ENCODE results near the gene CBX8.

The CBX8 gene

GRCh38 chr17:79796763-79797491 is at the start of gene CBX8:
Gene CBX8 (minus strand): TSS chr17:79797077. CDS start chr17:79796998, 79 bp downstream.
- peak; percentile 99 for DNase-seq

DNA sequence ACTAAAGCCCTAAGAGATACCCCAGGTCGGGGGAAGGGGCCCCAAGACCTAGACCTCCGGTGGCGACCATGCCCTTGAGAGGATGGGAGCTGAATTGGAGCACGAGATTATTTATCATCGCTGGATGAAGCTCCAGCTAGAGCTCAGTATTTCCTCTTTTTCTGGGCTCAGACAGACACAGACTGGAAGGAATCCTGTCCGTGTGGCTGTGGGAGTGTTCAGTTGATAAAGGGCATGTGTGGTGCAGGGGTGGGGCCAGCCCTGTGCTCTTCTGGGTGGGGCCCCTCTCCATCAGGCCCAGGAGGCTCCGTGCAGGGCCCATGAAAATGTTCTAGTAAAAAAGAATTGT is 48.7 kb upstream of the CBX8 start:
- no peak for DNase-seq

DNA sequence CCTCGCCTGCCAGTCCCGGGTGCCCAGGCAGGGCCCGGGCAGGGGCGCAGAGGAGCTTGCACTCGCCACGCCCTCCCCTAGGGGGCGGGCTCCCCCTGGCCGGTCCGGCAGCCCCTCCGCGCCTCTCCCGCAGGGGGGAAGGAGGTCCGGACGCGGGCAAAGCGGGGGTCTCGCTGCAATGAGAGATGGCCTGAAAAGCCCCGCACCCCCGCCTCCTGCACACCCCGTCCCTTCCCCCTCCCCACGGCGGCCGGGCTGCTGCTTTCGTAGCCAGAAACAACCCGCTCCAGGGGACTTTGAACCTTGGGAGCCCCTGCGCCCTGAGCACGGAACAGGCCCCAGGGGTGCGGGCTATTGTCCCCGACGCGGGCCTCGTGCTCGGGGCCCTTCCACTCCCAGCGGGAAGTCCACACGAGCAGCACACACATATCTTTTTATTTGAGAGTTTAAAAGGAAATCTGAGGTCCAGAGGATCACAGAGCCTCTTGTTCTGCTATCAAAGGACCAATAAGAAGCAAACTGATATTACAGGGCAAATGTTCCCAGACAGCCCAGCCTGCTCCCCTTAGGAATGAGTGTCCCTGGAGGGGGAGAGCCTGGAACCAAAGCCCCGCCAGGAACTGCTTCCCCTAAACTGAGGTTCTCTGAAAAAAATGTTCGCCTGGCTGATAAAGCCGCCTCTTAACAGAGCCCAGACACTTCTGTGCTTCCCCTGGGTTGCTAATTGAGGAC is 48.2 kb upstream of the CBX8 start:
- DNase-seq, result peak; percentile 15

- no peak for DNase-seq
Observed at GRCh38 chr17:79843816-79844800, 47.2 kb upstream of the CBX8 start.

DNA sequence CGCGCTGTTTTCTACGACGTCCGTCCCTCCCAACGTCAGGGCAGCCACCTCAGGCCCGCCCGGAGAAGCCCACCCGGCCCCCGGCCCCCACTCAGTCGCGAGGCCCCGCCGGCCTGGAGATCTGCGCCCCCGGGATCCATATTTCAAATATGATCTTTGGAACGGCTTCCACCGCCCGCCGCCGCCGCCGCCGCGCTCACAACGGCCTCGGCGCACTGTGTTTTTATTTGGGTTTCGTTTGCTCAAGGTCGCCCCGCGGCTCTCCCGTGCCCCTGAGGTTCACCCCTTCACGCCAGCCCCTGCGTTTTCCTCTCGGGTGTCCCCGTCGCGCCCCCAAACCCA is 46.6 kb upstream of the CBX8 start:
- no peak for DNase-seq

GRCh38 chr17:79842656-79843473 is 46.0 kb upstream of the CBX8 start:
- peak; percentile 12 for DNase-seq

DNA sequence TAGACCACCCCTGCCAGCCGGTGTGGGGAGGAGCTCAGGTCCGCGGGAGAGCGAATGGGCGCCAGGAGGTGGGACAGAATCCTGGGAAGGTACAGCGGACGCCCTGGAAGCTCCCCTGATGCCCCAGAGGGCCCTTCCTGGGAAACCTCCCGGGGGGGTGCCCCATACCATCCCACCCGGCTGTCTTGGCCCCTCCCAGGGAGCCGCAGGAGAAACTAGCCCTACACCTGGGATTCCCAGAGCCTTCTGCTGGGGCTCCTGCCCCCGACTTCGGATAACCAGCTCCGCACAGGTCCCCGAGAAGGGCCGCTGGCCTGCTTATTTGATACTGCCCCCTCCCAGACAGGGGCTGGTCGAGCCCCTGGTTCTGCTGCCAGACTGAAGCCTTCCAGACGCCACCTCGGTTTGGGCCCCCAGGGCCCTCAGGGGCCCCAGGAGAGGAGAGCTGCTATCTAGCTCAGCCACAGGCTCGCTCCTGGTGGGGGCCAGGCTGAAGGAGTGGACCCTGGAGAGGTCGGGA is 45.3 kb upstream of the CBX8 start:
- no peak for DNase-seq

DNA sequence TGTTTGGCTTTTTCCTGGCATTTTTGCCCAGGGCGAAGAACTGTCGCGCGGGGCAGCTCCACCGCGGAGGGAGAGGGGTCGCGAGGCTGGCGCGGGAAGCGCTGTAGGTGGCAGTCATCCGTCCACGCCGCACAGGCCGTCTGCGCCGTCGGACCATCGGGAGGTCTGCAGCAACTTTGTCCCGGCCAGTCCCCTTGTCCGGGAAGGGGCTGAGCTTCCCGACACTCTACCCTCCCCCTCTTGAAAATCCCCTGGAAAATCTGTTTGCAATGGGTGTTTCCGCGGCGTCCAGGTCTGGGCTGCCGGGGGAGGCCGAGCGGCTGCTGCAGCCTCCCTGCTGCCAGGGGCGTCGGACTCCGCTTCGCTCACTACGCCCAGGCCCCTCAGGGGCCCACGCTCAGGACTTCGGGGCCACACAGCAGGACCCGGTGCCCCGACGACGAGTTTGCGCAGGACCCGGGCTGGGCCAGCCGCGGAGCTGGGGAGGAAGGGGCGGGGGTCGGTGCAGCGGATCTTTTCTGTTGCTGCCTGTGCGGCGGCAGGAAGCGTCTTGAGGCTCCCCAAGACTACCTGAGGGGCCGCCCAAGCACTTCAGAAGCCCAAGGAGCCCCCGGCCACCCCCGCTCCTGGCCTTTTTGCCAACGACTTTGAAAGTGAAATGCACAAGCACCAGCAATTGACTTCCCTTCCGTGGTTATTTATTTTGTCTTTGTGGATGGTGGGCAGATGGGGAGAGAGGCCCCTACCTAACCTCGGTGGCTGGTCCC is 44.7 kb upstream of the CBX8 start:
- no peak for DNase-seq

GRCh38 chr17:79840989-79841286 is 44.1 kb upstream of the CBX8 start:
- DNase-seq, result no peak

- peak; percentile 11 for DNase-seq
Observed at GRCh38 chr17:79840269-79840988, 43.6 kb upstream of the CBX8 start.

- DNase-seq, result peak; percentile 89
Observed at GRCh38 chr17:79839356-79840268, 42.7 kb upstream of the CBX8 start, which contains the start of gene CBX4. Gene CBX4 (minus strand): TSS chr17:79839440. CDS start chr17:79839251, 189 bp downstream.

DNA sequence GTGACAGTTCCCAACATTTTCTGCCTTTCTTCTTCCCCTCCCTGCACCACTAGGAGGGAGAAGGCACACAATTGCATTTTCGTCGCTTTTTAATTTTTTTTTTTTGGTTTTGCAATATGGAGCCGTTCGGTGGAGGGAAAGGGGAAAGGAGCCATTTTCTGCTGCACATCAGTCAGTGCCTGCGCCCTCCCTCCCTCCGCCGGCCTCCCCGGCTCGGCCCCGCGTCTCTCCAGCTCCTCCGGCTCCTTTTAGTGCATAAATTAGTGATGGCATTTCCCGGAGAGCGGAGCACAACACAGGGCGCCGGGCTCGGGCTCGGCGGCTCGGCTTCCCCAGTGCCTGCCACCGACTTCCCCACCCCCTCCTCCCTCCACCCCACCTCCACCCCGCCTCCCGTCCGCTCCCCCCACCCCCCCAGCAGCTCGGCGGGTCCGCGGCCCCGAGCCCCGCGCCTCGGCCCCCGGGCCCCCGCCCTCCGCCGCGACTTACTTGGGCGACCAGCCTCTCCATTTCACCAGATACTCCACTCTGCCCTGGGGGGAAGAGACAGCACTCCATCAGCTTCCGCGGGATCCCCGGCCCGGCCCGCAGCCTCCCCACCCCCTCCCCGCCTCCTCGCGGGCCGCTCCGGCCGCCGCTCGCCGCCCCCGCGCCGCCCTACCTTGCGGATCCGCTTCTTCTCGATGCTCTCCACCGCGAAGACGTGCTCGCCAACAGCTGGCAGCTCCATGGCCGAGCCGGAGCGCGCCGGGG is 41.8 kb upstream of the CBX8 start:
- DNase-seq, result peak; percentile 51

GRCh38 chr17:79837888-79838521 is 41.1 kb upstream of the CBX8 start:
- peak; percentile 38 for DNase-seq

DNA sequence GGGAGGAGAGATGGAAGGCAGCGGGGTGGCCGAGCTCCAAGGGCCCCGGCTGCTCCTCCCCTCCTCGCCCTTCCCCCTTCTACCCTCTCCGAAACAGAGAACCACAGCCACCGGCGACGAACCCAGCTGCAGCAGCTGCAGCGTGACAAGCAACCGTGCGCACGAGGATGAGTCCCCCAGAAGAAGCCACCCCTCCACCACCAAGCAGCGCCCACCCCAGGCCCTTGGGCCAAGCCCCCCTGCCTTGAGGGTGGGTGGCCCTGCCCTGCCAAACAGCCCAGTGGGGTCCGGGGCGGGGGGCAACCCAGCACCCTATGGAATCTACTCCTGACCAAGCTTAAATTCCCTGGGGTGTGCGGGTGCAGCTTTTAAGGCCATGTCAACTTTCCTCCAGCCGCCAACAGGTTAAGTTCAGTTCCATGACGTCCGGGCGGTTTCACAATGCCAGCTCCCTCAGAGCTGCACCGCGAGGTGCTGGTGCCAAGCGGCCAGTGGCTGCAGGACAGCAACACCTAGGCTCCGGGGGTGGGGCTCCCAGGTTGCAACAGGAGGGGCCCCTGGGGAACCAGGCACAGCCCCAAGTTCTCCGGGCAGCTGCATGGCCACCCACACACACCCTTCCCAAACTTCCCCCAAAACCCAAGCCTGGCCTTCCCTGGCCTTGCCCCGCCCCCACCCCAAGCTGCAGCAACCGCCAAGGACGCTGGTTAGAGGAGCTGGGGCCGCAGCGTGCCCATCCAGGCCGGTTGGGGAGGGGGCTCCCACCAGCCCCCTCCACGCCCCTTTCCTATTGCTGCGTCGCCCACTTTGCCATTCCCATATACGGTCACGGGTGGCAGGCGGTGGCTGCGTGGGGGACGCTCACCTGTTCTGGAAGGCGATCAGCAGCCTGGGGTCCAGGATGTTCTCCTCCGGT is 40.4 kb upstream of the CBX8 start:
- peak; percentile 17 for DNase-seq

DNA sequence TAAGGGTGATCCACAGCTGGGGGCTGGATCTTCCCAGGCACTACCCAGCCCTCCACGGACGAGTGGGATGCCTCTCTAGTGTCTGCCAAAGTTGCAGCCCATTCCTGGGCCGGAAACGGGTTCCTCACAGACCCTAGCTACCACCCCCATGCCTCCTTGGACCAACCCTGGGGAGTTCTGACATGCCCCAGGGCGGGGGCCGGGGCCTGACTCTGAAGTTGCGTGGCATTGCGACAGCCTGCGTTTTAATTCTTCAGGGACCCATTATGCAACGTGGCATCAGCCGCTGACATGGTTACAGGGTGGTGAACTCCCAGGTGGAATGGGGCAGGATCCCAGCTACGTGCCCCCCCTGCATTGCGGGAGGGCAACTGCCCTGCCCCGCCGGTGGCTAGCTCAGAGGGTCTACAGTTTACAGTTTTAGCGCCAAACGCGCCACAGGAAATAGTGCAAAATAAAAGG is 39.7 kb upstream of the CBX8 start:
- DNase-seq, result no peak

DNA sequence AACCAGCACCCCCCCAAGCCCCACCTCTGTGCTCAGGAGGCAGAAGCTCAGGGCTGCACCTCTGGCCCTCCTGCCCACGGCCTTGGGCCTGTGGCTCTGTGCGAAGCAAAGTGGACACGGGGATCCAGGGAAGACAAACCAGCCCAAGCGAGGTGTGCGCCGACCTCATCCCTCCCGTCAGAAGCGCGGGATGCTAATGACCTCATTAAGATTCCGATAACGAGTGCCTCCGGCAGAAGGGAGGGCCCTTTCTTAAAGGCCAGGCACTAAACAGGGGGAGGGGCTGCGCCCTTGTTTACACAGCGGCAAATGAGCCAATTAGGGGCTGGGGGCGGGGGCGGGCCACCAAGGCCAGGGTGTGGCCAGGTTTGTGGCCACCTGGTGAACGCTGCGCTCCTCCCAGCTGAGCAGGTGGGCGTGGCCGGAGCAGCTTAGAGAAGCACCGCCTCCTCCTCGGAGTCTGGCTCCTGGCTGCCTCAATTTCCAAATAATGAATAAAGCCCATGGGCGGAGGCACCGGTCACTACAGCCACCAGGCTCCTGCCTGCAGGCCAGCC is 39.2 kb upstream of the CBX8 start:
- no peak for DNase-seq

GRCh38 chr17:79835470-79835899 is 38.6 kb upstream of the CBX8 start:
- no peak for DNase-seq
